ENCODE data around the gene TIPRL. TPM values are rescaled to one million over a fixed set of nuclear protein-coding genes. Genes with fewer than 3 reads are reported as not detected.
A peak's percentile ranks its signal among the peaks of the same experiment; 100 is the strongest.

Gene TIPRL
- total RNA-seq, 2 experiments from 2014 or later: 36.0 to 54.3 TPM

DNA sequence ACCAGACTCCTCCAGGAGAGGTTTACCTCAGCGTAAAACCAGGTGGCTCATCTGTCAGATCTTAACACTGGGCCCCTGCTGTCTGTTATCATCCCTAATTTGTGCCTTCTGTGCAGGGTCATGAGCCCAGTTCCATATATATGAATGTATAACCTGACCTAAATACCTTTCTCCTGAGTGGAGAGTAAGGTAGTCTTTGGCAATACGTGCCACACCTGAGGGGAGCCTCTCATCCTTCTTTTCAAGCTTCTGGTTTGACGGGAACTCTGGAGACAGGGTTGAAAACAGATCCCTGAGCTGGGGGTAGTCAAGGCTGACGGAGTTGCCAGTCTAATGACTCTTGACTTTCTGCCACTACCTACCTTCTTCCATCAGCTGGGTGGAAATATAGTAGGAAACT, 51.1 kb downstream of the TIPRL start:
- Histone ChIP-seq H3K36me3 (ENCODE audit: insufficient read depth, low read length) (peaks cover 57% of the 10 kb centered on the region), H3K4me3 (ENCODE audit: low read depth, low read length, poor library complexity, severe bottlenecking) (no peak overlapping the region), H2AFZ (ENCODE audit: low read length) (no peak overlapping the region), H3K79me2 (ENCODE audit: insufficient read depth, low read depth, low read length) (peaks cover 64% of the 10 kb centered on the region), H4K20me1 (ENCODE audit: insufficient read depth, low read length) (peaks cover 16% of the 10 kb centered on the region), H3K4me2 (ENCODE audit: low read length) (0 out of 2 replicates have a peak overlapping the region, but pooled peaks have one; percentile 95), H3K9me3 (ENCODE audit: low read length) (no peaks in the 10 kb centered on the region), H3K27ac (ENCODE audit: low read depth, low read length, poor library complexity, severe bottlenecking) (no peak overlapping the region), H3K4me1 (ENCODE audit: insufficient read depth, low read length, poor library complexity, severe bottlenecking) (peaks cover 32% of the 10 kb centered on the region), H3K9me2 (ENCODE audit: insufficient read depth, low read length) (no peaks in the 10 kb centered on the region)
- CTCF ChIA-PET (ENCODE audit: unreplicated experiment): no interaction called here
- BruUV-seq (replicated peaks): no TSS peak
- intact Hi-C loops (cut with micrococcal nuclease; ENCODE audit: unreplicated experiment): loop anchor here (5.0 kb wide), 2 partner anchors 293 to 882 kb away; partner anchors contain the start of genes DCAF6 and MPC2
- TF ChIP-seq, protein P1, sequence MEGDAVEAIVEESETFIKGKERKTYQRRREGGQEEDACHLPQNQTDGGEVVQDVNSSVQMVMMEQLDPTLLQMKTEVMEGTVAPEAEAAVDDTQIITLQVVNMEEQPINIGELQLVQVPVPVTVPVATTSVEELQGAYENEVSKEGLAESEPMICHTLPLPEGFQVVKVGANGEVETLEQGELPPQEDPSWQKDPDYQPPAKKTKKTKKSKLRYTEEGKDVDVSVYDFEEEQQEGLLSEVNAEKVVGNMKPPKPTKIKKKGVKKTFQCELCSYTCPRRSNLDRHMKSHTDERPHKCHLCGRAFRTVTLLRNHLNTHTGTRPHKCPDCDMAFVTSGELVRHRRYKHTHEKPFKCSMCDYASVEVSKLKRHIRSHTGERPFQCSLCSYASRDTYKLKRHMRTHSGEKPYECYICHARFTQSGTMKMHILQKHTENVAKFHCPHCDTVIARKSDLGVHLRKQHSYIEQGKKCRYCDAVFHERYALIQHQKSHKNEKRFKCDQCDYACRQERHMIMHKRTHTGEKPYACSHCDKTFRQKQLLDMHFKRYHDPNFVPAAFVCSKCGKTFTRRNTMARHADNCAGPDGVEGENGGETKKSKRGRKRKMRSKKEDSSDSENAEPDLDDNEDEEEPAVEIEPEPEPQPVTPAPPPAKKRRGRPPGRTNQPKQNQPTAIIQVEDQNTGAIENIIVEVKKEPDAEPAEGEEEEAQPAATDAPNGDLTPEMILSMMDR (conservative IDR thresholded peaks at IDR 0.05; ENCODE audit: low read length): no peak
- no peak for TF ChIP-seq EZH2phosphoT487 (IDR thresholded peaks at IDR 0.05; ENCODE audit: borderline replicate concordance, low read depth, low read length)
- POLR2A ChIA-PET: interaction anchor here (0.7 kb wide), 1 partner anchor 9 kb away, joined by 3 read pairs; no protein-coding TSS in a partner anchor
- no peak for DNase-seq (ENCODE audit: low spot score)

DNA sequence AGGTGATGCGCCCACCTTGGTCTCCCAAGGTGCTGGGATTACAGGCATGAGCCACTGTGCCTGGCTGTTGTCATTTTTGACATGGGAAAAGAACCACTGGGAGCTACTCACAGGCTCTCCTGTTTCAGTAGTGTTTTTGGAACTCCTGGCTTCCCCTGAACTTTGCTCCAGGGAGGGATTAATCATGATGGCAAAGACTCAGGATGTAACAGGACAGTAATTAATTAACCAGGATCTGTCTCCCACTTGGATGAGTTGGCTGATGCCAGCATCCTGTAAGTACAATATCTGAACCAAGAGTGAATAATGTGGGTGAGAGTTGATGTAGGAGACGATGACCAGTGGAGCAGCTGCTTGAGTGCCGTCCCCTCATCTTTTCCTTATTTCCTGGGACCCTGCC, 51.9 kb downstream of the TIPRL start:
- Histone ChIP-seq H3K9me2 (ENCODE audit: insufficient read depth, low read length) (no peaks in the 10 kb centered on the region), H3K36me3 (ENCODE audit: insufficient read depth, low read length) (peaks cover 65% of the 10 kb centered on the region), H3K79me2 (ENCODE audit: insufficient read depth, low read depth, low read length) (peaks cover 56% of the 10 kb centered on the region), H4K20me1 (ENCODE audit: insufficient read depth, low read length) (peaks cover 16% of the 10 kb centered on the region), H3K9me3 (ENCODE audit: low read length) (no peaks in the 10 kb centered on the region), H3K4me1 (ENCODE audit: insufficient read depth, low read length, poor library complexity, severe bottlenecking) (peaks cover 24% of the 10 kb centered on the region), H3K4me2 (ENCODE audit: low read length) (no peak overlapping the region), H3K27ac (ENCODE audit: low read depth, low read length, poor library complexity, severe bottlenecking) (no peak overlapping the region), H3K4me3 (ENCODE audit: low read depth, low read length, poor library complexity, severe bottlenecking) (no peak overlapping the region), H2AFZ (ENCODE audit: low read length) (no peak overlapping the region)
- POLR2A ChIA-PET: no interaction called here
- no peak for TF ChIP-seq EZH2phosphoT487 (IDR thresholded peaks at IDR 0.05; ENCODE audit: borderline replicate concordance, low read depth, low read length)
- TF ChIP-seq, protein P1 (conservative IDR thresholded peaks at IDR 0.05; ENCODE audit: low read length): no peak
- BruUV-seq (replicated peaks): no TSS peak
- CTCF ChIA-PET (ENCODE audit: unreplicated experiment): no interaction called here
- intact Hi-C loops (cut with micrococcal nuclease; ENCODE audit: unreplicated experiment): no loop called here
- DNase-seq (ENCODE audit: low spot score): no peak

DNA sequence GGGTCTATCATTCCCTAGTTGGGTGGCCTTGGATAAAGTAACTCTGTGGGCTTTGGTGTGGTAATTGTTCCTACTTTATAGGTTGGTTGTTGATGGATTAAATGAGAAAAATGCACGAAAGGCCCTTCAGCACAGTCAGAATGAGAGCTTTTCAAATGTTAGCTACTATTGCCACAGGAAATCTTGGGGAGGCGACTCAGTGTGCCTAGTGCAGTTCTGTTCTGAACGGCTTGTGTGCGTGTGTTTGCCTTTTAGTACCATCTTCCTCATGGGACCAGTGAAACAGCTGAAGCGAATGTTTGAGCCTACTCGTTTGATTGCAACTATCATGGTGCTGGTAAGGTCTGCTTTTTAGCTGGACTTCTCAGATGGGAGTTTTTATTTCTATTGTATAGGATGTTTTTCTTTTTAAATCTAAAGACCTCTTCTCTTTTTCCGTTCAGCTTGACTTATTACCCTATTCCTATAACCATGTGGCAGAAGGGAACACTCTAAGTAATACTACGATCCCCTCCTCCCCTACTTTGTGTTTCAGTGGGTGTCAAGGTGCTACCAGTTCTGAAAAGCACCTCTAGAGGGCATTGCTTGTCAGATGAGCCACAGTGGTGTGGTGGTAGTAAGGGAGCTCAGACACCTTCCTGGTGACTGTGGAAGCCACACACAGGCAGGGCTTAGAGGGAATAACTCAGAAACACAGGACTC, 56.2 kb downstream of the TIPRL start:
- peaks cover 96% of the 10 kb centered on the region for H3K36me3 ChIP-seq (ENCODE audit: insufficient read depth, low read length)
- H3K9me3 ChIP-seq (ENCODE audit: low read length): no peaks in the 10 kb centered on the region
- no peak overlapping the region for H3K4me2 ChIP-seq (ENCODE audit: low read length)
- intact Hi-C loops (cut with micrococcal nuclease; ENCODE audit: unreplicated experiment): no loop called here
- no peaks in the 10 kb centered on the region for H3K9me2 ChIP-seq (ENCODE audit: insufficient read depth, low read length)
- TF ChIP-seq EZH2phosphoT487 (IDR thresholded peaks at IDR 0.05; ENCODE audit: borderline replicate concordance, low read depth, low read length): no peak
- TF ChIP-seq, protein P1 (conservative IDR thresholded peaks at IDR 0.05; ENCODE audit: low read length): peak; percentile 78
- no peaks in the 10 kb centered on the region for H4K20me1 ChIP-seq (ENCODE audit: insufficient read depth, low read length)
- H3K27ac ChIP-seq (ENCODE audit: low read depth, low read length, poor library complexity, severe bottlenecking): no peak overlapping the region
- BruUV-seq (replicated peaks): no TSS peak
- H3K4me3 ChIP-seq (ENCODE audit: low read depth, low read length, poor library complexity, severe bottlenecking): no peak overlapping the region
- H3K4me1 ChIP-seq (ENCODE audit: insufficient read depth, low read length, poor library complexity, severe bottlenecking): no peaks in the 10 kb centered on the region
- POLR2A ChIA-PET: interaction anchor here (0.7 to 1.5 kb wide), 6 partner anchors 8 to 1872 kb away, joined by 3 to 6 read pairs (median 4); no protein-coding TSS in a partner anchor
- H3K79me2 ChIP-seq (ENCODE audit: insufficient read depth, low read depth, low read length): peaks cover 15% of the 10 kb centered on the region
- no peak overlapping the region for H2AFZ ChIP-seq (ENCODE audit: low read length)
- DNase-seq (ENCODE audit: low spot score): peak; percentile 52
- CTCF ChIA-PET (ENCODE audit: unreplicated experiment): interaction anchor here (1.8 kb wide), 1 partner anchor 9 kb away, joined by 8 read pairs; the partner anchor contains the start of gene SFT2D2

Measured in OCI-LY7 (cell line).